Right lobe of liver (tissue), 6 donors: ENCODE measurements around the gene C8A. TPM values are rescaled to one million over a fixed set of nuclear protein-coding genes. Genes with fewer than 3 reads are reported as not detected.
A peak's percentile ranks its signal among the peaks of the same experiment; 100 is the strongest.

ENCODE experiments used
- ATAC-seq, 4 donors: fragments of 200-7000 bp; cut with Tn5 transposase; one replicate each; pipeline ENCODE4 v1.9.1; 2020; ENCODE audit warnings: mild to moderate bottlenecking in 4 of 4, moderate library complexity in 4 of 4
- DNase-seq, 3 donors: peaks; one replicate each; pipeline ENCODE4 v3.0.0-alpha.2; 2020
- H3K27ac ChIP-seq, 3 donors: fragments of 200-600 bp; one replicate each; pipeline ENCODE4 v1.8.0; 2022
- H3K27me3 ChIP-seq, 2 donors: fragments of 200-600 bp; one replicate each; pipeline ENCODE4 v1.8.0; 2022
- H3K36me3 ChIP-seq, 4 donors: fragments of 200-600 bp; sonication (generic) in 1 of 4; one replicate each; pipeline versions ENCODE4 v1.5.1 to v1.8.0; 2017 to 2022; ENCODE audit warnings: control low read depth in 1 of 4
- H3K4me1 ChIP-seq, 4 donors: fragments of 200-600 bp; sonication (generic) in 1 of 4; one replicate each; pipeline versions ENCODE4 v1.5.1 to v1.8.0; 2017 to 2022; ENCODE audit warnings: control low read depth in 1 of 4
- H3K4me3 ChIP-seq, 3 donors: fragments of 200-600 bp; one replicate each; pipeline ENCODE4 v1.8.0; 2022
- H3K9me3 ChIP-seq, 4 donors: fragments of 200-600 bp; sonication (generic) in 1 of 4; one replicate each; pipeline versions ENCODE4 v1.5.1 to v1.8.0; 2017 to 2022; ENCODE audit warnings: control low read depth in 1 of 4
- POLR2A ChIP-seq: fragments of 450-650 bp; IDR thresholded peaks from one replicate; pipeline ENCODE4 v1.6.1; 2017; ENCODE audit warnings: antibody characterized with exemption, mild to moderate bottlenecking
- WGBS: methylation state at CpG from one replicate; pipeline ENCODE4 v1.1.6; 2018; ENCODE audit warnings: low coverage, low lambda C conversion rate; ENCODE audit not compliant: insufficient coverage; ENCODE audit errors: missing lambda C conversion rate; 5-methylcytosine and 5-hydroxymethylcytosine counted together
- intact Hi-C, 2 donors: fragments of 100-400 bp; cut with DNase I; formaldehyde crosslinking; loops; one replicate each; pipeline versions ENCODE4 v1.11.2 to v1.14.1; 2022
- total RNA-seq, 6 experiments: library from RNA; depleted of rRNA in 2 of 6; stranded (reverse); fragments of >200 nt in 2 of 6; fragmentation: NEBNext Ultra II Directional in 3 of 6; extraction: Animal tissue kit (Norgen Biotek cat#: 25700) in 3 of 6; gene quantifications; one replicate each; pipeline versions ENCODE4 v1.1.0 to v1.2.4, GENCODE V29; 2016 to 2023
- TF ChIP-seq, protein P1 (sequence below), 4 donors: fragments of 200-600 bp in 3 of 4; fragments of 450-650 bp in 1 of 4; IDR thresholded peaks; one replicate each; pipeline versions ENCODE4 v1.5.1 to v1.8.0; 2016 to 2022; ENCODE audit warnings: antibody characterized with exemption in 4 of 4, mild to moderate bottlenecking in 2 of 4
- donor health status: DM: no; HTN: yes; CAD: no.
- donor health status: DM: no; HTN: no; CAD: no.
- donor health status: DM: no; HTN: no; CAD: no.
- donor health status: DM: no; HTN: yes; CAD: no.
- donor health status: DM: no; HTN: yes; CAD: no.

Gene C8A
- total RNA-seq, 6 experiments from 2014 or later, result 177 to 432 (median 299) TPM

DNA sequence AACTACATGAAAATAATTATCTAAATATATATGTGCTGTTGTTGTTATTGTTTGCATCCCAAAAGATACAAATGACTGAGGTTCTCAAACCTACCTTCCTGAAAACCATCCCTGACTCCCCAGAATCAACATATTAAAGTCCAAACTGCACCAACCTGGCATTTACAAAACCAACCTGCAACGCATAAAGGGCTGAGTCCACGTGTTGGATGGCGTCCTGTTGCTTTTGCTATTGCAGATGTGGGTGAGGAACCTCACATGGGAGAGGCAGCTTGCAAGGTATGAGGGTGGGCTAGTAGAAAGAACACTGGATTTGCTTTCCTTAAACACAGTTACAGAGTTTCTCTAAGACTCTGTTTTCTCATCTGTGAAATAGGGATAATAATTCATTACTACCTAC lies 112.8 kb downstream of the C8A start:
- intact Hi-C loops, result loop anchor here in 1 of 2 donors (5.0 kb wide), 1 partner anchor 55 kb away; no protein-coding TSS in a partner anchor
- Histone ChIP-seq H3K36me3 (no peaks in the 10 kb centered on the region), H3K27ac (peak overlapping the region; percentile 94 to 98 (median 94)), H3K27me3 (no peaks in the 10 kb centered on the region), H3K4me3 (peak overlapping the region in 2 of 3 donors; percentile 42 to 47), H3K9me3 (no peaks in the 10 kb centered on the region), H3K4me1 (peaks cover 0 to 30% (median 0%) of the 10 kb centered on the region in 4 donors)
- ATAC-seq, result peak; percentile 24 to 59 (median 41)
- TF ChIP-seq POLR2A, result peak; percentile 79
- TF ChIP-seq, protein P1, sequence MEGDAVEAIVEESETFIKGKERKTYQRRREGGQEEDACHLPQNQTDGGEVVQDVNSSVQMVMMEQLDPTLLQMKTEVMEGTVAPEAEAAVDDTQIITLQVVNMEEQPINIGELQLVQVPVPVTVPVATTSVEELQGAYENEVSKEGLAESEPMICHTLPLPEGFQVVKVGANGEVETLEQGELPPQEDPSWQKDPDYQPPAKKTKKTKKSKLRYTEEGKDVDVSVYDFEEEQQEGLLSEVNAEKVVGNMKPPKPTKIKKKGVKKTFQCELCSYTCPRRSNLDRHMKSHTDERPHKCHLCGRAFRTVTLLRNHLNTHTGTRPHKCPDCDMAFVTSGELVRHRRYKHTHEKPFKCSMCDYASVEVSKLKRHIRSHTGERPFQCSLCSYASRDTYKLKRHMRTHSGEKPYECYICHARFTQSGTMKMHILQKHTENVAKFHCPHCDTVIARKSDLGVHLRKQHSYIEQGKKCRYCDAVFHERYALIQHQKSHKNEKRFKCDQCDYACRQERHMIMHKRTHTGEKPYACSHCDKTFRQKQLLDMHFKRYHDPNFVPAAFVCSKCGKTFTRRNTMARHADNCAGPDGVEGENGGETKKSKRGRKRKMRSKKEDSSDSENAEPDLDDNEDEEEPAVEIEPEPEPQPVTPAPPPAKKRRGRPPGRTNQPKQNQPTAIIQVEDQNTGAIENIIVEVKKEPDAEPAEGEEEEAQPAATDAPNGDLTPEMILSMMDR (IDR thresholded peaks at IDR 0.05), result no peak
- peak; percentile 45 to 80 (median 77) for DNase-seq
- 14% methylated on average over 3 of the region's 3 CpGs for whole genome bisulfite sequencing

Other genes starting within 250 kb of the C8A start
- 1 to 10 TPM in 3 of 6 experiments, under 1 TPM in 3; 0.37 to 3.2 (median 1.2) TPM for gene PRKAA2, start 209.5 kb upstream of the C8A start, total RNA-seq
- 10 to 100 TPM; 11.2 to 27.5 (median 16.1) TPM for gene FYB2, start 35.4 kb upstream of the C8A start, total RNA-seq
- 100 to 1,000 TPM; 289 to 573 (median 400) TPM for gene C8B, start 111.2 kb downstream of the C8A start, total RNA-seq